ENCODE measurements around the gene KLHL13. TPM values are rescaled to one million over a fixed set of nuclear protein-coding genes. Genes with fewer than 3 reads are reported as not detected.

Gene KLHL13
- total RNA-seq, 1 experiment from 2014 or later: 4.2 TPM

DNA sequence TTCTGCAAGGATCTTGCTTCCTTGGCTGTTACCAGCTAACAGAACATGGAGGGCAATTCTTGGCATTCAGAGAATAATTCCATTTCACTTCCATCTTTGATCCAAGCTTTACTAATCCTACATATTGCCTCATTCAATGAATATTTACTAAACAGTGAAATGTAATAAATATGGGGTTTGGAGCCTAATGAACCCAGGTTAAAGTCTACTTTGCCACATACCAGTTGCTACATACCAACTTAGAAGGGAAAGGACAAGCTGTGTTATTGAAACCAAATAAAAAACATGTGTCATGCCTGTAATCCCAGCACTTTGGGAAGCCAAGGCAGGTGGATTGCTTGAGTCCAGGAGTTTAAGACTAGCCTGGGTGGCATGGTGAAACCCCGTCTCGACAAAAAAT lies 265.6 kb downstream of the KLHL13 start:
- Histone ChIP-seq H3K4me1 (ENCODE audit: control insufficient read depth in 1 of 2, insufficient read depth in 2 of 2, low read length in 2 of 2) (no peaks in the 10 kb centered on the region), H3K9ac (ENCODE audit: low read length) (no peak overlapping the region), H2AFZ (ENCODE audit: low read depth, low read length, poor library complexity, severe bottlenecking) (no peak overlapping the region), H3K27ac (ENCODE audit: low read depth, low read length) (no peak overlapping the region), H3K27me3 (ENCODE audit: insufficient read depth, low read length) (no peaks in the 10 kb centered on the region), H3K79me2 (ENCODE audit: insufficient read depth, low read length) (no peaks in the 10 kb centered on the region), H3K9me3 (ENCODE audit: control insufficient read depth in 1 of 2, insufficient read depth in 1 of 2, low read depth in 1 of 2, low read length in 2 of 2) (no peaks in the 10 kb centered on the region), H4K20me1 (ENCODE audit: insufficient read depth) (no peaks in the 10 kb centered on the region), H3K9me2 (ENCODE audit: insufficient read depth) (no peaks in the 10 kb centered on the region), H3K36me3 (ENCODE audit: control insufficient read depth in 1 of 2, insufficient read depth in 2 of 2, low read length in 2 of 2) (no peaks in the 10 kb centered on the region), H3K4me2 (ENCODE audit: low read length) (no peak overlapping the region), H3K4me3 (replicated peaks in 1 of 2; ENCODE audit: low read depth in 1 of 2, low read length in 2 of 2) (no peak overlapping the region)
- no TSS peak for BruUV-seq (replicated peaks)
- intact Hi-C loops (cut with micrococcal nuclease): no loop called here
- no peak for TF ChIP-seq MAX (IDR thresholded peaks at IDR 0.05)
- TF ChIP-seq, protein P1, sequence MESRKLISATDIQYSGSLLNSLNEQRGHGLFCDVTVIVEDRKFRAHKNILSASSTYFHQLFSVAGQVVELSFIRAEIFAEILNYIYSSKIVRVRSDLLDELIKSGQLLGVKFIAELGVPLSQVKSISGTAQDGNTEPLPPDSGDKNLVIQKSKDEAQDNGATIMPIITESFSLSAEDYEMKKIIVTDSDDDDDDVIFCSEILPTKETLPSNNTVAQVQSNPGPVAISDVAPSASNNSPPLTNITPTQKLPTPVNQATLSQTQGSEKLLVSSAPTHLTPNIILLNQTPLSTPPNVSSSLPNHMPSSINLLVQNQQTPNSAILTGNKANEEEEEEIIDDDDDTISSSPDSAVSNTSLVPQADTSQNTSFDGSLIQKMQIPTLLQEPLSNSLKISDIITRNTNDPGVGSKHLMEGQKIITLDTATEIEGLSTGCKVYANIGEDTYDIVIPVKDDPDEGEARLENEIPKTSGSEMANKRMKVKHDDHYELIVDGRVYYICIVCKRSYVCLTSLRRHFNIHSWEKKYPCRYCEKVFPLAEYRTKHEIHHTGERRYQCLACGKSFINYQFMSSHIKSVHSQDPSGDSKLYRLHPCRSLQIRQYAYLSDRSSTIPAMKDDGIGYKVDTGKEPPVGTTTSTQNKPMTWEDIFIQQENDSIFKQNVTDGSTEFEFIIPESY (IDR thresholded peaks at IDR 0.05; ENCODE audit: extremely low read depth, insufficient replicate concordance, low read length): no peak
- no peak for TF ChIP-seq SP1 (IDR thresholded peaks at IDR 0.05; ENCODE audit: low read depth)
- no peak for TF ChIP-seq ELF1 (IDR thresholded peaks at IDR 0.05; ENCODE audit: borderline replicate concordance, low read depth)
- no peak for TF ChIP-seq YY1 (IDR thresholded peaks at IDR 0.05; ENCODE audit: extremely low read depth, insufficient replicate concordance, low read depth, low read length)
- TF ChIP-seq EGR1 (IDR thresholded peaks at IDR 0.05; ENCODE audit: low read depth): no peak
- no peak for TF ChIP-seq SIN3A (IDR thresholded peaks at IDR 0.05; ENCODE audit: low read depth)
- TF ChIP-seq, protein P2, sequence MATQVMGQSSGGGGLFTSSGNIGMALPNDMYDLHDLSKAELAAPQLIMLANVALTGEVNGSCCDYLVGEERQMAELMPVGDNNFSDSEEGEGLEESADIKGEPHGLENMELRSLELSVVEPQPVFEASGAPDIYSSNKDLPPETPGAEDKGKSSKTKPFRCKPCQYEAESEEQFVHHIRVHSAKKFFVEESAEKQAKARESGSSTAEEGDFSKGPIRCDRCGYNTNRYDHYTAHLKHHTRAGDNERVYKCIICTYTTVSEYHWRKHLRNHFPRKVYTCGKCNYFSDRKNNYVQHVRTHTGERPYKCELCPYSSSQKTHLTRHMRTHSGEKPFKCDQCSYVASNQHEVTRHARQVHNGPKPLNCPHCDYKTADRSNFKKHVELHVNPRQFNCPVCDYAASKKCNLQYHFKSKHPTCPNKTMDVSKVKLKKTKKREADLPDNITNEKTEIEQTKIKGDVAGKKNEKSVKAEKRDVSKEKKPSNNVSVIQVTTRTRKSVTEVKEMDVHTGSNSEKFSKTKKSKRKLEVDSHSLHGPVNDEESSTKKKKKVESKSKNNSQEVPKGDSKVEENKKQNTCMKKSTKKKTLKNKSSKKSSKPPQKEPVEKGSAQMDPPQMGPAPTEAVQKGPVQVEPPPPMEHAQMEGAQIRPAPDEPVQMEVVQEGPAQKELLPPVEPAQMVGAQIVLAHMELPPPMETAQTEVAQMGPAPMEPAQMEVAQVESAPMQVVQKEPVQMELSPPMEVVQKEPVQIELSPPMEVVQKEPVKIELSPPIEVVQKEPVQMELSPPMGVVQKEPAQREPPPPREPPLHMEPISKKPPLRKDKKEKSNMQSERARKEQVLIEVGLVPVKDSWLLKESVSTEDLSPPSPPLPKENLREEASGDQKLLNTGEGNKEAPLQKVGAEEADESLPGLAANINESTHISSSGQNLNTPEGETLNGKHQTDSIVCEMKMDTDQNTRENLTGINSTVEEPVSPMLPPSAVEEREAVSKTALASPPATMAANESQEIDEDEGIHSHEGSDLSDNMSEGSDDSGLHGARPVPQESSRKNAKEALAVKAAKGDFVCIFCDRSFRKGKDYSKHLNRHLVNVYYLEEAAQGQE (IDR thresholded peaks at IDR 0.05; ENCODE audit: low read depth): no peak
- TF ChIP-seq POLR2AphosphoS5 (IDR thresholded peaks at IDR 0.05; ENCODE audit: low read depth, low read length): no peak
- no peak for TF ChIP-seq EZH2 (IDR thresholded peaks at IDR 0.05)
- no peak for TF ChIP-seq CEBPB (IDR thresholded peaks at IDR 0.05; ENCODE audit: low read depth)
- TF ChIP-seq, protein P3, sequence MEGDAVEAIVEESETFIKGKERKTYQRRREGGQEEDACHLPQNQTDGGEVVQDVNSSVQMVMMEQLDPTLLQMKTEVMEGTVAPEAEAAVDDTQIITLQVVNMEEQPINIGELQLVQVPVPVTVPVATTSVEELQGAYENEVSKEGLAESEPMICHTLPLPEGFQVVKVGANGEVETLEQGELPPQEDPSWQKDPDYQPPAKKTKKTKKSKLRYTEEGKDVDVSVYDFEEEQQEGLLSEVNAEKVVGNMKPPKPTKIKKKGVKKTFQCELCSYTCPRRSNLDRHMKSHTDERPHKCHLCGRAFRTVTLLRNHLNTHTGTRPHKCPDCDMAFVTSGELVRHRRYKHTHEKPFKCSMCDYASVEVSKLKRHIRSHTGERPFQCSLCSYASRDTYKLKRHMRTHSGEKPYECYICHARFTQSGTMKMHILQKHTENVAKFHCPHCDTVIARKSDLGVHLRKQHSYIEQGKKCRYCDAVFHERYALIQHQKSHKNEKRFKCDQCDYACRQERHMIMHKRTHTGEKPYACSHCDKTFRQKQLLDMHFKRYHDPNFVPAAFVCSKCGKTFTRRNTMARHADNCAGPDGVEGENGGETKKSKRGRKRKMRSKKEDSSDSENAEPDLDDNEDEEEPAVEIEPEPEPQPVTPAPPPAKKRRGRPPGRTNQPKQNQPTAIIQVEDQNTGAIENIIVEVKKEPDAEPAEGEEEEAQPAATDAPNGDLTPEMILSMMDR (IDR thresholded peaks at IDR 0.05 in 2 of 3, conservative IDR thresholded peaks at IDR 0.05 in 1 of 3; ENCODE audit: borderline replicate concordance in 1 of 3, insufficient read depth in 1 of 3, low read depth in 2 of 3, low read length in 2 of 3): no peak
- TF ChIP-seq JUND (IDR thresholded peaks at IDR 0.05): no peak
- no peak for TF ChIP-seq TCF7L2 (IDR thresholded peaks at IDR 0.05; ENCODE audit: borderline replicate concordance, extremely low read depth, insufficient read depth, insufficient read length)
- no peak for TF ChIP-seq ZNF274 (IDR thresholded peaks at IDR 0.05; ENCODE audit: low read depth, low read length)
- TF ChIP-seq CBX3 (IDR thresholded peaks at IDR 0.05; ENCODE audit: low read depth): no peak
- no peak for TF ChIP-seq SRF (IDR thresholded peaks at IDR 0.05; ENCODE audit: low read depth)
- no peak for DNase-seq (ENCODE audit: low read depth, low spot score)
- RAD21 ChIA-PET (ENCODE audit: low non-redundant PET in 1 of 2, low total read pairs in 2 of 2, uncharacterized antibody in 2 of 2, unreplicated experiment in 2 of 2): no interaction called here
- no peak for ATAC-seq
- CTCF ChIA-PET: no interaction called here
- POLR2A ChIA-PET: no interaction called here

All from HCT116 (cell line).